Progenitor cell of endocrine pancreas (in vitro differentiated cells): ENCODE measurements around the gene CMIP. TPM values are rescaled to one million over a fixed set of nuclear protein-coding genes. Genes with fewer than 3 reads are reported as not detected.

Experiments used
- DNase-seq: peaks from one replicate; pipeline ENCODE4 v3.0.0; 2021; ENCODE audit warnings: low spot score; ENCODE audit not compliant: unreplicated experiment
- H3K27ac Mint-ChIP-seq: 2 replicates; pipeline ENCODE4 v1.8.0; 2021; ENCODE audit warnings: mild to moderate bottlenecking, moderate library complexity, mixed read lengths
- H3K27me3 Mint-ChIP-seq: 2 replicates; pipeline ENCODE4 v1.8.0; 2021; ENCODE audit warnings: mixed read lengths
- H3K36me3 Mint-ChIP-seq: 2 replicates; pipeline ENCODE4 v1.8.0; 2022; ENCODE audit warnings: mixed read lengths; ENCODE audit not compliant: insufficient read depth
- H3K4me1 Mint-ChIP-seq: 2 replicates; pipeline ENCODE4 v1.8.0; 2021; ENCODE audit warnings: low read depth, mixed read lengths
- H3K4me3 Mint-ChIP-seq: 2 replicates; pipeline ENCODE4 v1.8.0; 2021; ENCODE audit warnings: low read depth, mild to moderate bottlenecking, moderate library complexity, mixed read lengths
- H3K9me3 Mint-ChIP-seq: 2 replicates; pipeline ENCODE4 v1.8.0; 2021; ENCODE audit warnings: low read depth, mixed read lengths
- total RNA-seq: library from RNA; stranded (reverse); gene quantifications from 2 replicates; pipeline ENCODE4 v1.2.1, GENCODE V29; 2021
- TF ChIP-seq, protein P1 (sequence below): fragments of 200-600 bp; sonication (generic); IDR thresholded peaks from one replicate; pipeline ENCODE4 v1.5.0; 2021; ENCODE audit warnings: antibody characterized with exemption, mild to moderate bottlenecking; ENCODE audit not compliant: unreplicated experiment

Gene CMIP
- total RNA-seq, 1 donor from 2014 or later, result 62.7 TPM

- Mint-ChIP-seq H3K4me1 (peaks cover 10% of the 10 kb centered on the region), H3K36me3 (no peaks in the 10 kb centered on the region), H3K9me3 (no peaks in the 10 kb centered on the region), H3K27ac (no peak overlapping the region), H3K4me3 (no peak overlapping the region), H3K27me3 (no peaks in the 10 kb centered on the region)
- TF ChIP-seq, protein P1, sequence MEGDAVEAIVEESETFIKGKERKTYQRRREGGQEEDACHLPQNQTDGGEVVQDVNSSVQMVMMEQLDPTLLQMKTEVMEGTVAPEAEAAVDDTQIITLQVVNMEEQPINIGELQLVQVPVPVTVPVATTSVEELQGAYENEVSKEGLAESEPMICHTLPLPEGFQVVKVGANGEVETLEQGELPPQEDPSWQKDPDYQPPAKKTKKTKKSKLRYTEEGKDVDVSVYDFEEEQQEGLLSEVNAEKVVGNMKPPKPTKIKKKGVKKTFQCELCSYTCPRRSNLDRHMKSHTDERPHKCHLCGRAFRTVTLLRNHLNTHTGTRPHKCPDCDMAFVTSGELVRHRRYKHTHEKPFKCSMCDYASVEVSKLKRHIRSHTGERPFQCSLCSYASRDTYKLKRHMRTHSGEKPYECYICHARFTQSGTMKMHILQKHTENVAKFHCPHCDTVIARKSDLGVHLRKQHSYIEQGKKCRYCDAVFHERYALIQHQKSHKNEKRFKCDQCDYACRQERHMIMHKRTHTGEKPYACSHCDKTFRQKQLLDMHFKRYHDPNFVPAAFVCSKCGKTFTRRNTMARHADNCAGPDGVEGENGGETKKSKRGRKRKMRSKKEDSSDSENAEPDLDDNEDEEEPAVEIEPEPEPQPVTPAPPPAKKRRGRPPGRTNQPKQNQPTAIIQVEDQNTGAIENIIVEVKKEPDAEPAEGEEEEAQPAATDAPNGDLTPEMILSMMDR, result no peak
- no peak for DNase-seq
Observed at GRCh38 chr16:81497690-81498089, 53.1 kb downstream of the CMIP start.

GRCh38 chr16:81498351-81498750 lies 53.7 kb downstream of the CMIP start:
- no peak for DNase-seq
- H3K27ac Mint-ChIP-seq, result no peak overlapping the region
- peaks cover 9% of the 10 kb centered on the region for H3K4me1 Mint-ChIP-seq
- TF ChIP-seq, protein P1, result no peak
- no peaks in the 10 kb centered on the region for H3K36me3 Mint-ChIP-seq
- no peaks in the 10 kb centered on the region for H3K9me3 Mint-ChIP-seq
- H3K27me3 Mint-ChIP-seq, result no peaks in the 10 kb centered on the region
- H3K4me3 Mint-ChIP-seq, result no peak overlapping the region

GRCh38 chr16:81499576-81500380 lies 55.2 kb downstream of the CMIP start:
- Mint-ChIP-seq H3K9me3 (no peaks in the 10 kb centered on the region), H3K4me1 (no peaks in the 10 kb centered on the region), H3K4me3 (no peak overlapping the region), H3K27me3 (no peaks in the 10 kb centered on the region), H3K36me3 (no peaks in the 10 kb centered on the region), H3K27ac (peak overlapping the region; percentile 80)
- no peak for DNase-seq
- TF ChIP-seq, protein P1, result no peak

DNA sequence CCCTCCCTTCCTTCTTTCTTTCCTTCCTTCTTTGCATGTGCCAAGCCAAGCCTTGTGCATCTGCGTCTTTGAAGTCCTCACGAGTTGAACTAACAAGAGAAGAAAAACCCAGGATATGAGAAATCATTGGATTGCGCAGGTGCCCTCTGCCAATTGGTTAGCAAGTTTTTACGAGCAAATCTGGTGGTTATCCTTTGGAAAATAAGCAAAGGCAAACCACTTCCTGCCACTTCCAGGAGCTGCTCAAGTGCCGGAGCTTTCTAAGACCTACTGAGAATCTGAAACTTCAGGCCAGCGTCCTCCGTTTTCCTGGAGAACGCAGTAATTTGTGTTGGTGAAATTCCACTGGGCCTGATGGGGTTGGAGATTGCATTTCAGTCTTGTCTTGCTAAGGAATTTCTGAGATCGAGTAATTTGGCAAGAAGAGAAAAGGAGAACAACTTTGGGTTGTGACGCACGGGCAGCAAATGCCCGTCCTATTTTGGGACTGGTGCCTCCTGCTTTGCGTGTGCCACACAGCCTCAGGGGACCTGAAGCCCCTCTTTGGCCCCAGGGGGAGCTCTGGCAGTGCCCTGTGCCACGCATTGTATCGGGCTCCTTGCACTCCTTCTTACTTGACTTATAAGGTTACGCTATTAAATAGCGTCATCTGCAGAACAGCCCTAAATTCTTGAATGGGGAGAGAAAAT lies 56.4 kb downstream of the CMIP start:
- Mint-ChIP-seq H3K4me1 (no peaks in the 10 kb centered on the region), H3K4me3 (no peak overlapping the region), H3K9me3 (no peaks in the 10 kb centered on the region), H3K36me3 (no peaks in the 10 kb centered on the region), H3K27me3 (no peaks in the 10 kb centered on the region), H3K27ac (peak overlapping the region; percentile 42)
- DNase-seq, result no peak
- TF ChIP-seq, protein P1, result no peak

DNA sequence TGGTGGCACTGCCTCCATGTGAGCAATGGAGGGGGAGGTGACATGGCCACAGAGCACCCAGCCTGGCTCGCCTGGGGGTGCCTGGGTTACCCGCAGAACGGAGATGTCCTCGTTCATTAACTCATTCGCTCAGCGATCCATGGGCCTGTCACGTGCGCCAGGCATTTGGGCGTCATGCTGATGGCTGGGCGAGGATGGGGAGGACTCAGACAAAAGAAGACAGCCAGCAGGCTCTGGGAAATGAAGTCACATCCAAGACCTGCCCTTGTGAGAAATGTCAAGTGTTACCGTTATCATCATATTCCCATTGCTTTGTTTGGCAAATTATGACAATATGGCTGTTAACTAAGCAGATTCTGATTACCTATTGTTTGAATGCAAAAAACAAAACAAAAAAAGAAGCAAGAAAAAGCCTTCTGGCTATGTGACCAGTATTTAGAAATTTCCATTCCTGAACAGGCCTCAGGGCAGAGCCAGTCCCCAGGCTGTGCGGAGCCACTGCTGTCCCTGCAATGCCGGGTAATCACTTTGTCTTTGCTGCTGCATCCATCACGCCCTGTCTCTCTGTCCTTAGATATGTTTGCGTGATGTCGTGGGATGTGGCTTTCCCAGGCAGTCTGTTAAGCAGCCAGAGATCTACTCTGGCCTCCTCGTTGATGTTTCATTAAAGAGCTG lies 57.9 kb downstream of the CMIP start:
- TF ChIP-seq, protein P1, result no peak
- DNase-seq, result no peak
- Mint-ChIP-seq H3K4me3 (no peak overlapping the region), H3K4me1 (no peaks in the 10 kb centered on the region), H3K27ac (peak overlapping the region; percentile 41), H3K36me3 (no peaks in the 10 kb centered on the region), H3K9me3 (no peaks in the 10 kb centered on the region), H3K27me3 (no peaks in the 10 kb centered on the region)
